Breast epithelium (tissue), 3 donors: Measurements from ENCODE around the gene IRS1.

ENCODE experiments used
- CTCF ChIP-seq, 3 donors: fragments of 450-650 bp; IDR thresholded peaks; one replicate each; pipeline ENCODE4 v1.5.1; 2016 to 2017; ENCODE audit warnings: antibody characterized with exemption in 3 of 3, mild to moderate bottlenecking in 3 of 3, moderate library complexity in 3 of 3
- POLR2A ChIP-seq: fragments of 450-650 bp; IDR thresholded peaks from one replicate; pipeline ENCODE4 v1.6.1; 2016; ENCODE audit warnings: antibody characterized with exemption, mild to moderate bottlenecking, moderate library complexity

- TF ChIP-seq CTCF (IDR thresholded peaks at IDR 0.05) (no peak), POLR2A (no peak)
These were observed 17.4 kb downstream of the IRS1 start for GRCh38 chr2:226782092-226782713.
